Subcutaneous abdominal adipose tissue (tissue), 5 donors: ENCODE data around the gene CREB3L1.
A peak's percentile ranks its signal among the peaks of the same experiment; 100 is the strongest.

Experiments
- H3K27ac ChIP-seq: one replicate; pipeline ENCODE4 v1.7.0; 2013; ENCODE audit warnings: low read depth, mild to moderate bottlenecking, inconsistent platforms, low read length, moderate library complexity
- H3K27me3 ChIP-seq, 5 donors: one replicate each; pipeline ENCODE4 v1.7.0; 2013; ENCODE audit warnings: low read length in 5 of 5, inconsistent platforms in 1 of 5; ENCODE audit not compliant: control insufficient read depth in 5 of 5, insufficient read depth in 4 of 5
- H3K36me3 ChIP-seq, 5 donors: one replicate each; pipeline ENCODE4 v1.7.0; 2013; ENCODE audit warnings: low read length in 5 of 5; ENCODE audit not compliant: control insufficient read depth in 5 of 5, insufficient read depth in 5 of 5
- H3K4me1 ChIP-seq, 5 donors: one replicate each; pipeline ENCODE4 v1.7.0; 2013; ENCODE audit warnings: low read length in 5 of 5, mild to moderate bottlenecking in 3 of 5, moderate library complexity in 1 of 5; ENCODE audit not compliant: control insufficient read depth in 5 of 5, insufficient read depth in 5 of 5
- H3K4me3 ChIP-seq, 5 donors: one replicate each; pipeline ENCODE4 v1.7.0; 2013; ENCODE audit warnings: low read length in 5 of 5, low read depth in 1 of 5
- H3K9ac ChIP-seq, 5 donors: one replicate each; pipeline ENCODE4 v1.7.0; 2013; ENCODE audit warnings: low read length in 5 of 5, mild to moderate bottlenecking in 4 of 5, moderate library complexity in 3 of 5
- H3K9me3 ChIP-seq, 5 donors: one replicate each; pipeline ENCODE4 v1.7.0; 2013; ENCODE audit warnings: low read length in 5 of 5; ENCODE audit not compliant: control insufficient read depth in 5 of 5
- donor health status: healthy.
- donor health status: healthy.
- donor health status: healthy.
- donor health status: healthy.
- donor health status: healthy.

The CREB3L1 gene

GRCh38 chr11:46272816-46273427, 4.5 kb upstream of the CREB3L1 start:
- peak overlapping the region; percentile 80 for H3K27ac ChIP-seq
- H3K4me1 ChIP-seq = peaks cover 6 to 54% (median 41%) of the 10 kb centered on the region in 5 donors
- no peaks in the 10 kb centered on the region for H3K36me3 ChIP-seq
- no peak overlapping the region for H3K4me3 ChIP-seq
- peak overlapping the region in 3 of 5 donors; percentile 16 to 59 (median 32) for H3K9ac ChIP-seq
- no peaks in the 10 kb centered on the region for H3K9me3 ChIP-seq
- peaks cover under 1 to 9% (median 5%) of the 10 kb centered on the region in 5 donors for H3K27me3 ChIP-seq

GRCh38 chr11:46273511-46274205, 3.8 kb upstream of the CREB3L1 start:
- Histone ChIP-seq H3K36me3 (no peaks in the 10 kb centered on the region), H3K27me3 (peaks cover 7 to 14% (median 11%) of the 10 kb centered on the region in 5 donors), H3K9me3 (no peaks in the 10 kb centered on the region), H3K9ac (peak overlapping the region in 1 of 5 donors; percentile 2), H3K4me3 (no peak overlapping the region), H3K27ac (peak overlapping the region; percentile 80), H3K4me1 (peaks cover 6 to 59% (median 48%) of the 10 kb centered on the region in 5 donors)

- Histone ChIP-seq H3K27me3 (peaks cover 14 to 30% (median 19%) of the 10 kb centered on the region in 5 donors), H3K27ac (no peak overlapping the region), H3K36me3 (no peaks in the 10 kb centered on the region), H3K4me3 (no peak overlapping the region), H3K9ac (peak overlapping the region in 1 of 5 donors; percentile 33), H3K4me1 (peaks cover 8 to 71% (median 64%) of the 10 kb centered on the region in 5 donors), H3K9me3 (no peaks in the 10 kb centered on the region)
These were observed 1.4 kb upstream of the CREB3L1 start for GRCh38 chr11:46275964-46276641.

GRCh38 chr11:46277313-46277621, 195 bp upstream of the CREB3L1 start:
- no peak overlapping the region for H3K27ac ChIP-seq
- H3K9me3 ChIP-seq = no peaks in the 10 kb centered on the region
- peak overlapping the region in 4 of 5 donors; percentile 37 to 65 (median 62) for H3K4me3 ChIP-seq
- H3K9ac ChIP-seq = no peak overlapping the region
- peaks cover 17 to 30% (median 20%) of the 10 kb centered on the region in 5 donors for H3K27me3 ChIP-seq
- H3K36me3 ChIP-seq = no peaks in the 10 kb centered on the region
- peaks cover 8 to 70% (median 68%) of the 10 kb centered on the region in 5 donors for H3K4me1 ChIP-seq

- H3K9ac ChIP-seq = peak overlapping the region in 3 of 5 donors; percentile 47 to 72 (median 53)
- H3K4me3 ChIP-seq = peak overlapping the region; percentile 41 to 65 (median 59)
- no peaks in the 10 kb centered on the region for H3K36me3 ChIP-seq
- H3K27ac ChIP-seq = peak overlapping the region; percentile 50
- H3K4me1 ChIP-seq = peaks cover 2 to 58% (median 55%) of the 10 kb centered on the region in 5 donors
- H3K27me3 ChIP-seq = peaks cover 17 to 30% (median 21%) of the 10 kb centered on the region in 5 donors
- no peaks in the 10 kb centered on the region for H3K9me3 ChIP-seq
These were observed 1.1 kb downstream of the CREB3L1 start for GRCh38 chr11:46278387-46279125.

GRCh38 chr11:46279126-46280099, 2.0 kb downstream of the CREB3L1 start:
- H3K27me3 ChIP-seq = peaks cover 17 to 30% (median 21%) of the 10 kb centered on the region in 5 donors
- no peaks in the 10 kb centered on the region for H3K9me3 ChIP-seq
- H3K27ac ChIP-seq = peak overlapping the region; percentile 50
- peaks cover 2 to 51% (median 48%) of the 10 kb centered on the region in 5 donors for H3K4me1 ChIP-seq
- H3K9ac ChIP-seq = no peak overlapping the region
- no peaks in the 10 kb centered on the region for H3K36me3 ChIP-seq
- H3K4me3 ChIP-seq = peak overlapping the region in 4 of 5 donors; percentile 41 to 65 (median 62)

- no peak overlapping the region for H3K27ac ChIP-seq
- H3K27me3 ChIP-seq = peaks cover 17 to 33% (median 24%) of the 10 kb centered on the region in 5 donors
- H3K9ac ChIP-seq = no peak overlapping the region
- H3K9me3 ChIP-seq = no peaks in the 10 kb centered on the region
- H3K4me1 ChIP-seq = peaks cover 2 to 60% (median 55%) of the 10 kb centered on the region in 5 donors
- no peak overlapping the region for H3K4me3 ChIP-seq
- no peaks in the 10 kb centered on the region for H3K36me3 ChIP-seq
These were observed 3.2 kb downstream of the CREB3L1 start for GRCh38 chr11:46280706-46281105.

GRCh38 chr11:46281371-46281831, 3.9 kb downstream of the CREB3L1 start:
- no peak overlapping the region for H3K9ac ChIP-seq
- no peaks in the 10 kb centered on the region for H3K9me3 ChIP-seq
- peaks cover 11 to 30% (median 24%) of the 10 kb centered on the region in 5 donors for H3K27me3 ChIP-seq
- H3K4me1 ChIP-seq = peaks cover 2 to 60% (median 54%) of the 10 kb centered on the region in 5 donors
- no peak overlapping the region for H3K4me3 ChIP-seq
- peak overlapping the region; percentile 17 for H3K27ac ChIP-seq
- H3K36me3 ChIP-seq = no peaks in the 10 kb centered on the region

GRCh38 chr11:46285173-46285572, 7.7 kb downstream of the CREB3L1 start:
- H3K36me3 ChIP-seq = no peaks in the 10 kb centered on the region
- peak overlapping the region in 3 of 5 donors; percentile 22 to 44 (median 27) for H3K4me3 ChIP-seq
- H3K27me3 ChIP-seq = peaks cover 3 to 10% (median 5%) of the 10 kb centered on the region in 5 donors
- no peak overlapping the region for H3K27ac ChIP-seq
- no peaks in the 10 kb centered on the region for H3K9me3 ChIP-seq
- H3K9ac ChIP-seq = no peak overlapping the region
- H3K4me1 ChIP-seq = peaks cover 0 to 34% (median 27%) of the 10 kb centered on the region in 5 donors
